Measurements from ENCODE around the gene C1orf87. TPM values are rescaled to one million over a fixed set of nuclear protein-coding genes. Genes with fewer than 3 reads are reported as not detected.

Gene C1orf87
- total and polyA plus RNA-seq, 4 donors: not detected

GRCh38 chr1:59985911-59986515 lies 87.6 kb downstream of the C1orf87 start:
- H3K27me3 ChIP-seq (ENCODE audit: control insufficient read depth in 4 of 4, insufficient read depth in 4 of 4, low read length in 3 of 4): no peaks in the 10 kb centered on the region
- no peaks in the 10 kb centered on the region for H3K9me3 ChIP-seq (ENCODE audit: control insufficient read depth in 4 of 4, low read length in 3 of 4)
- no peaks in the 10 kb centered on the region for H3K4me1 ChIP-seq (ENCODE audit: control insufficient read depth in 4 of 4, insufficient read depth in 4 of 4, low read length in 3 of 4)
- H3K4me3 ChIP-seq (ENCODE audit: low read depth in 1 of 3, low read length in 3 of 3): no peak overlapping the region
- no peak overlapping the region for H3K9ac ChIP-seq (ENCODE audit: low read depth in 1 of 2, low read length in 2 of 2)
- H3K36me3 ChIP-seq (ENCODE audit: control insufficient read depth in 4 of 4, insufficient read depth in 3 of 4, low read depth in 1 of 4, low read length in 3 of 4): no peaks in the 10 kb centered on the region
- WGBS: 82% methylated on average over 8 of the region's 8 CpGs
- no peak for DNase-seq (ENCODE audit: low spot score)
- H3K27ac ChIP-seq (ENCODE audit: low read depth in 1 of 2, low read length in 2 of 2): no peak overlapping the region
- TF ChIP-seq RAD21 (IDR thresholded peaks at IDR 0.05): no peak
- no peak for TF ChIP-seq RXRA (IDR thresholded peaks at IDR 0.05)
- no peak for TF ChIP-seq CTCF (IDR thresholded peaks at IDR 0.05; ENCODE audit: low read depth, low read length, missing input control)
- TF ChIP-seq HNF4G (IDR thresholded peaks at IDR 0.05): no peak
- TF ChIP-seq FOXA2 (IDR thresholded peaks at IDR 0.05): no peak
- no peak for TF ChIP-seq FOXA1 (IDR thresholded peaks at IDR 0.05)
- no peak for TF ChIP-seq JUND (IDR thresholded peaks at IDR 0.05)
- TF ChIP-seq, protein P1, sequence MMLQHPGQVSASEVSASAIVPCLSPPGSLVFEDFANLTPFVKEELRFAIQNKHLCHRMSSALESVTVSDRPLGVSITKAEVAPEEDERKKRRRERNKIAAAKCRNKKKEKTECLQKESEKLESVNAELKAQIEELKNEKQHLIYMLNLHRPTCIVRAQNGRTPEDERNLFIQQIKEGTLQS (IDR thresholded peaks at IDR 0.05): no peak
- TF ChIP-seq EGR1 (IDR thresholded peaks at IDR 0.05; ENCODE audit: low read depth in 2 of 2): no peak
- no peak for TF ChIP-seq HNF4A (conservative IDR thresholded peaks at IDR 0.05)
- TF ChIP-seq REST (IDR thresholded peaks at IDR 0.05): no peak
- no peak for TF ChIP-seq SP1 (IDR thresholded peaks at IDR 0.05)
- TF ChIP-seq YY1 (IDR thresholded peaks at IDR 0.05): no peak
- TF ChIP-seq TAF1 (conservative IDR thresholded peaks at IDR 0.05): no peak
- no peak for TF ChIP-seq MAX (IDR thresholded peaks at IDR 0.05)
- no peak for TF ChIP-seq NR2F2 (IDR thresholded peaks at IDR 0.05)
- TF ChIP-seq GABPA (IDR thresholded peaks at IDR 0.05 in 1 of 2, conservative IDR thresholded peaks at IDR 0.05 in 1 of 2): no peak

DNA sequence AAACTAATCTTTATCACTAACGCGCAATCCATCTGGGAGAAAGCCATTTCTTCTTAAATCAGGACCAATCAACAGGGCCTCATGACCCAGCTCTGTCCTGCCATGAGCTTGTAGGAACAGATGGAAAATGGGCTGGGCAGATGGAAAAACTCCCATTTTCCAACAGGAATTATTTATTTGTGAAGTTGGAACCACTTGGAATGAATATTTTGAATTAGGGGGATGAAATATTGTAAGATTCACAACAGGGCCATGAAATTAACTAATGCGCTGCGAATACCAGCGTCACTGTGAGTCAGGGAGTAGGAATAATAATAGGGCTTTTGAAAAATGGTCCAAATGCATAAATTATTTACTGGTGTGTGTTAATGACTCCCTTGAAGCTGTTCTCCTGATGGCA lies 93.9 kb downstream of the C1orf87 start:
- Histone ChIP-seq H3K4me3 (ENCODE audit: low read depth in 1 of 3, low read length in 3 of 3) (no peak overlapping the region), H3K9ac (ENCODE audit: low read depth in 1 of 2, low read length in 2 of 2) (no peak overlapping the region), H3K9me3 (ENCODE audit: control insufficient read depth in 4 of 4, low read length in 3 of 4) (no peaks in the 10 kb centered on the region), H3K27ac (ENCODE audit: low read depth in 1 of 2, low read length in 2 of 2) (no peak overlapping the region), H3K36me3 (ENCODE audit: control insufficient read depth in 4 of 4, insufficient read depth in 3 of 4, low read depth in 1 of 4, low read length in 3 of 4) (no peaks in the 10 kb centered on the region), H3K4me1 (ENCODE audit: control insufficient read depth in 4 of 4, insufficient read depth in 4 of 4, low read length in 3 of 4) (no peaks in the 10 kb centered on the region), H3K27me3 (ENCODE audit: control insufficient read depth in 4 of 4, insufficient read depth in 4 of 4, low read length in 3 of 4) (peaks cover 0 to 3% (median 0%) of the 10 kb centered on the region in 4 donors)
- no peak for DNase-seq (ENCODE audit: low spot score)
- WGBS: 98% methylated on average over 5 of the region's 5 CpGs
- TF ChIP-seq REST (IDR thresholded peaks at IDR 0.05) (no peak), RXRA (IDR thresholded peaks at IDR 0.05) (no peak), MAX (IDR thresholded peaks at IDR 0.05) (no peak), NR2F2 (IDR thresholded peaks at IDR 0.05) (no peak), FOXA1 (IDR thresholded peaks at IDR 0.05) (no peak), HNF4G (IDR thresholded peaks at IDR 0.05) (no peak), SP1 (IDR thresholded peaks at IDR 0.05) (no peak), FOXA2 (IDR thresholded peaks at IDR 0.05) (no peak), HNF4A (conservative IDR thresholded peaks at IDR 0.05) (no peak), JUND (IDR thresholded peaks at IDR 0.05) (no peak), YY1 (IDR thresholded peaks at IDR 0.05) (no peak), GABPA (IDR thresholded peaks at IDR 0.05 in 1 of 2, conservative IDR thresholded peaks at IDR 0.05 in 1 of 2) (no peak), TAF1 (conservative IDR thresholded peaks at IDR 0.05) (no peak), CTCF (IDR thresholded peaks at IDR 0.05; ENCODE audit: low read depth, low read length, missing input control) (no peak)
